Measurements from ENCODE around the gene AR. TPM values are rescaled to one million over a fixed set of nuclear protein-coding genes. Genes with fewer than 3 reads are reported as not detected.
"Not testable (repeated sequence)": the region's sequence is repeated elsewhere in the genome, so short reads cannot be mapped to it uniquely, and the experiment has no call there.

Gene AR
- total RNA-seq, 1 experiment from 2014 or later: 14.8 TPM

- Histone ChIP-seq H3K9me3 (replicated peaks) (no peaks in the 10 kb centered on the region), H3K27ac (no peak overlapping the region)
- no peak for DNase-seq (ENCODE audit: low read depth in 1 of 2, low spot score in 2 of 2)
Observed at GRCh38 chrX:67624325-67624724, 80.5 kb downstream of the AR start.

GRCh38 chrX:67635424-67635823, 91.6 kb downstream of the AR start:
- no peak for DNase-seq (ENCODE audit: low read depth in 1 of 2, low spot score in 2 of 2)
- H3K27ac ChIP-seq: no peak overlapping the region

More at GRCh38 chrX:67624325-67624724, 80.5 kb downstream of the AR start:
- no peak overlapping the region for H3K4me3 ChIP-seq
- H3K36me3 ChIP-seq: no peaks in the 10 kb centered on the region
- peaks cover 6% of the 10 kb centered on the region for H3K4me1 ChIP-seq (replicated peaks)
- no peaks in the 10 kb centered on the region for H3K27me3 ChIP-seq (replicated peaks)

GRCh38 chrX:67636532-67636931, 92.7 kb downstream of the AR start:
- DNase-seq (ENCODE audit: low read depth in 1 of 2, low spot score in 2 of 2): no peak
- no peaks in the 10 kb centered on the region for H3K4me1 ChIP-seq (replicated peaks)
- no peak overlapping the region for H3K4me3 ChIP-seq
- H3K27ac ChIP-seq: no peak overlapping the region
- H3K36me3 ChIP-seq: no peaks in the 10 kb centered on the region
- no peaks in the 10 kb centered on the region for H3K9me3 ChIP-seq (replicated peaks)
- H3K27me3 ChIP-seq (replicated peaks): no peaks in the 10 kb centered on the region

More at GRCh38 chrX:67635424-67635823, 91.6 kb downstream of the AR start:
- Histone ChIP-seq H3K4me3 (no peak overlapping the region), H3K9me3 (replicated peaks) (no peaks in the 10 kb centered on the region), H3K36me3 (no peaks in the 10 kb centered on the region), H3K4me1 (replicated peaks) (no peaks in the 10 kb centered on the region), H3K27me3 (replicated peaks) (no peaks in the 10 kb centered on the region)

- not testable (repeated sequence) for H3K4me3 ChIP-seq; H3K9me3 ChIP-seq (replicated peaks); DNase-seq (ENCODE audit: low read depth in 1 of 2, low spot score in 2 of 2); H3K27ac ChIP-seq; H3K36me3 ChIP-seq; H3K27me3 ChIP-seq (replicated peaks); H3K4me1 ChIP-seq (replicated peaks)
Observed at GRCh38 chrX:67637293-67637692, 93.5 kb downstream of the AR start.

GRCh38 chrX:67648361-67648760, 104.5 kb downstream of the AR start:
- Histone ChIP-seq H3K4me1 (replicated peaks) (no peaks in the 10 kb centered on the region), H3K36me3 (no peaks in the 10 kb centered on the region), H3K4me3 (no peak overlapping the region), H3K9me3 (replicated peaks) (no peaks in the 10 kb centered on the region), H3K27ac (no peak overlapping the region), H3K27me3 (replicated peaks) (no peaks in the 10 kb centered on the region)
- DNase-seq (ENCODE audit: low read depth in 1 of 2, low spot score in 2 of 2): peak in 1 of 2 experiments; percentile 2

- Histone ChIP-seq H3K4me1 (replicated peaks) (0 out of 2 replicates have a peak, but pooled peaks cover 3% of the 10 kb centered on the region), H3K36me3 (no peaks in the 10 kb centered on the region), H3K9me3 (replicated peaks) (no peaks in the 10 kb centered on the region)
Observed at GRCh38 chrX:67651437-67652142, 107.8 kb downstream of the AR start.

GRCh38 chrX:67652543-67652942, 108.7 kb downstream of the AR start:
- Histone ChIP-seq H3K36me3 (no peaks in the 10 kb centered on the region), H3K4me3 (no peak overlapping the region), H3K27ac (no peak overlapping the region), H3K27me3 (replicated peaks) (no peaks in the 10 kb centered on the region), H3K4me1 (replicated peaks) (0 out of 2 replicates have a peak, but pooled peaks cover 3% of the 10 kb centered on the region), H3K9me3 (replicated peaks) (no peaks in the 10 kb centered on the region)
- no peak for DNase-seq (ENCODE audit: low read depth in 1 of 2, low spot score in 2 of 2)

More at GRCh38 chrX:67651437-67652142, 107.8 kb downstream of the AR start:
- H3K4me3 ChIP-seq: no peak overlapping the region
- no peak overlapping the region for H3K27ac ChIP-seq
- H3K27me3 ChIP-seq (replicated peaks): no peaks in the 10 kb centered on the region
- DNase-seq (ENCODE audit: low read depth in 1 of 2, low spot score in 2 of 2): no peak

- Histone ChIP-seq H3K27ac (no peak overlapping the region), H3K9me3 (replicated peaks) (no peaks in the 10 kb centered on the region), H3K27me3 (replicated peaks) (no peaks in the 10 kb centered on the region), H3K36me3 (no peaks in the 10 kb centered on the region), H3K4me3 (no peak overlapping the region), H3K4me1 (replicated peaks) (0 out of 2 replicates have a peak, but pooled peaks cover 3% of the 10 kb centered on the region)
- DNase-seq (ENCODE audit: low read depth in 1 of 2, low spot score in 2 of 2): no peak
Observed at GRCh38 chrX:67654301-67654700, 110.5 kb downstream of the AR start.

GRCh38 chrX:67665583-67665982, 121.8 kb downstream of the AR start:
- no peaks in the 10 kb centered on the region for H3K27me3 ChIP-seq (replicated peaks)
- H3K4me1 ChIP-seq (replicated peaks): no peaks in the 10 kb centered on the region
- no peaks in the 10 kb centered on the region for H3K9me3 ChIP-seq (replicated peaks)
- H3K4me3 ChIP-seq: no peak overlapping the region
- no peak overlapping the region for H3K27ac ChIP-seq
- DNase-seq (ENCODE audit: low read depth in 1 of 2, low spot score in 2 of 2): no peak
- no peaks in the 10 kb centered on the region for H3K36me3 ChIP-seq

- DNase-seq (ENCODE audit: low read depth in 1 of 2, low spot score in 2 of 2); H3K27ac ChIP-seq; H3K27me3 ChIP-seq (replicated peaks); H3K36me3 ChIP-seq; H3K4me1 ChIP-seq (replicated peaks); H3K9me3 ChIP-seq (replicated peaks); H3K4me3 ChIP-seq: not testable (repeated sequence)
Observed at GRCh38 chrX:67670717-67671116, 126.9 kb downstream of the AR start.

- no peaks in the 10 kb centered on the region for H3K9me3 ChIP-seq (replicated peaks)
- DNase-seq (ENCODE audit: low read depth in 1 of 2, low spot score in 2 of 2): no peak
- H3K4me1 ChIP-seq (replicated peaks): no peaks in the 10 kb centered on the region
- H3K4me3 ChIP-seq: no peak overlapping the region
- no peak overlapping the region for H3K27ac ChIP-seq
- H3K36me3 ChIP-seq: no peaks in the 10 kb centered on the region
- H3K27me3 ChIP-seq (replicated peaks): no peaks in the 10 kb centered on the region
Observed at GRCh38 chrX:67673741-67674274, 130.0 kb downstream of the AR start.

- H3K4me1 ChIP-seq (replicated peaks): no peaks in the 10 kb centered on the region
- H3K36me3 ChIP-seq: no peaks in the 10 kb centered on the region
- H3K27me3 ChIP-seq (replicated peaks): no peaks in the 10 kb centered on the region
- no peaks in the 10 kb centered on the region for H3K9me3 ChIP-seq (replicated peaks)
- DNase-seq (ENCODE audit: low read depth in 1 of 2, low spot score in 2 of 2): no peak
- H3K4me3 ChIP-seq: no peak overlapping the region
- no peak overlapping the region for H3K27ac ChIP-seq
Observed at GRCh38 chrX:67674741-67675140, 130.9 kb downstream of the AR start.

- Histone ChIP-seq H3K36me3 (no peaks in the 10 kb centered on the region), H3K4me3 (no peak overlapping the region), H3K9me3 (replicated peaks) (no peaks in the 10 kb centered on the region), H3K27me3 (replicated peaks) (no peaks in the 10 kb centered on the region), H3K27ac (no peak overlapping the region), H3K4me1 (replicated peaks) (0 out of 2 replicates have a peak, but pooled peaks cover 3% of the 10 kb centered on the region)
- no peak for DNase-seq (ENCODE audit: low read depth in 1 of 2, low spot score in 2 of 2)
Observed at GRCh38 chrX:67684136-67684535, 140.3 kb downstream of the AR start.

- peak in 1 of 2 experiments; percentile 61 for DNase-seq (ENCODE audit: low read depth in 1 of 2, low spot score in 2 of 2)
- peak overlapping the region; percentile 51 for H3K27ac ChIP-seq
- no peak overlapping the region for H3K4me3 ChIP-seq
- H3K4me1 ChIP-seq (replicated peaks): peaks cover 16% of the 10 kb centered on the region
- no peaks in the 10 kb centered on the region for H3K27me3 ChIP-seq (replicated peaks)
- H3K36me3 ChIP-seq: no peaks in the 10 kb centered on the region
- H3K9me3 ChIP-seq (replicated peaks): no peaks in the 10 kb centered on the region
Observed at GRCh38 chrX:67692246-67692645, 148.4 kb downstream of the AR start.
